GM12892 (cell line): ENCODE data around the gene SPTB.

ENCODE experiments used
- DNase-seq: peaks from one replicate; pipeline ENCODE4 v3.0.0; 2011; ENCODE audit not compliant: insufficient read length
- FAIRE-seq: peaks from 2 replicates; lab custom pipeline; 2011; peaks lifted over from hg19 to GRCh38; lab: Jason Lieb, UNC
- POLR2A ChIP-seq: IDR thresholded peaks from 2 replicates; pipeline ENCODE4 v1.6.1; 2011; ENCODE audit warnings: low read depth, low read length, control low read depth
- POLR2AphosphoS5 ChIP-seq: IDR thresholded peaks from 2 replicates; pipeline ENCODE4 v1.6.1; 2011; ENCODE audit warnings: low read depth, low read length, control low read depth
- TAF1 ChIP-seq: IDR thresholded peaks from 2 replicates; pipeline ENCODE4 v1.6.1; 2011; ENCODE audit warnings: low read depth, mild to moderate bottlenecking, control low read depth, low read length, borderline replicate concordance

The SPTB gene

GRCh38 chr14:64732536-64733120 is 147.1 kb downstream of the SPTB start:
- TF ChIP-seq POLR2A (no peak), POLR2AphosphoS5 (no peak), TAF1 (no peak)
- FAIRE-seq (no peak), DNase-seq (no peak)

GRCh38 chr14:64732066-64732465 is 147.6 kb downstream of the SPTB start:
- no peak for FAIRE-seq
- no peak for TF ChIP-seq POLR2AphosphoS5
- TF ChIP-seq TAF1 = no peak
- TF ChIP-seq POLR2A = no peak

GRCh38 chr14:64731141-64731581 is 148.5 kb downstream of the SPTB start:
- no peak for TF ChIP-seq POLR2AphosphoS5
- DNase-seq (no peak), FAIRE-seq (no peak)

More at GRCh38 chr14:64732066-64732465, 147.6 kb downstream of the SPTB start:
- DNase-seq = no peak

GRCh38 chr14:64730681-64731080 is 149.0 kb downstream of the SPTB start:
- TF ChIP-seq TAF1 = no peak
- no peak for TF ChIP-seq POLR2AphosphoS5
- no peak for TF ChIP-seq POLR2A
- DNase-seq = no peak
- no peak for FAIRE-seq

- no peak for TF ChIP-seq TAF1
- TF ChIP-seq POLR2AphosphoS5 = no peak
- TF ChIP-seq POLR2A = no peak
- FAIRE-seq = no peak
- DNase-seq = no peak
Measured at GRCh38 chr14:64730061-64730440, 149.7 kb downstream of the SPTB start.

GRCh38 chr14:64729386-64730060 is 150.2 kb downstream of the SPTB start:
- no peak for FAIRE-seq
- TF ChIP-seq POLR2A = no peak
- TF ChIP-seq POLR2AphosphoS5 = no peak
- TF ChIP-seq TAF1 = no peak

GRCh38 chr14:64728856-64729255 is 150.9 kb downstream of the SPTB start:
- TF ChIP-seq TAF1 (no peak), POLR2AphosphoS5 (no peak), POLR2A (no peak)
- DNase-seq = no peak
- FAIRE-seq = no peak

More at GRCh38 chr14:64729386-64730060, 150.2 kb downstream of the SPTB start:
- DNase-seq = no peak

GRCh38 chr14:64728106-64728505 is 151.6 kb downstream of the SPTB start:
- TF ChIP-seq POLR2AphosphoS5 (no peak), POLR2A (no peak), TAF1 (no peak)
- FAIRE-seq (no peak), DNase-seq (no peak)

- no peak for TF ChIP-seq POLR2A
- no peak for TF ChIP-seq POLR2AphosphoS5
- TF ChIP-seq TAF1 = no peak
- FAIRE-seq (no peak), DNase-seq (no peak)
Measured at GRCh38 chr14:64727551-64728071, 152.1 kb downstream of the SPTB start.

- DNase-seq (no peak), FAIRE-seq (no peak)
- TF ChIP-seq POLR2AphosphoS5 (no peak), POLR2A (no peak), TAF1 (no peak)
Measured at GRCh38 chr14:64726585-64726890, 153.2 kb downstream of the SPTB start.

- DNase-seq = no peak
- FAIRE-seq = no peak
- TF ChIP-seq POLR2A (no peak), TAF1 (no peak), POLR2AphosphoS5 (no peak)
Measured at GRCh38 chr14:64725879-64726584, 153.7 kb downstream of the SPTB start.

- no peak for DNase-seq
- no peak for TF ChIP-seq TAF1
- TF ChIP-seq POLR2AphosphoS5 = no peak
- no peak for TF ChIP-seq POLR2A
- FAIRE-seq = no peak
Measured at GRCh38 chr14:64725261-64725815, 154.4 kb downstream of the SPTB start.
